Measurements from ENCODE around the gene GDPD4. TPM values are rescaled to one million over a fixed set of nuclear protein-coding genes. Genes with fewer than 3 reads are reported as not detected.

The GDPD4 gene
- total RNA-seq, 1 donor from 2014 or later, result not detected

DNA sequence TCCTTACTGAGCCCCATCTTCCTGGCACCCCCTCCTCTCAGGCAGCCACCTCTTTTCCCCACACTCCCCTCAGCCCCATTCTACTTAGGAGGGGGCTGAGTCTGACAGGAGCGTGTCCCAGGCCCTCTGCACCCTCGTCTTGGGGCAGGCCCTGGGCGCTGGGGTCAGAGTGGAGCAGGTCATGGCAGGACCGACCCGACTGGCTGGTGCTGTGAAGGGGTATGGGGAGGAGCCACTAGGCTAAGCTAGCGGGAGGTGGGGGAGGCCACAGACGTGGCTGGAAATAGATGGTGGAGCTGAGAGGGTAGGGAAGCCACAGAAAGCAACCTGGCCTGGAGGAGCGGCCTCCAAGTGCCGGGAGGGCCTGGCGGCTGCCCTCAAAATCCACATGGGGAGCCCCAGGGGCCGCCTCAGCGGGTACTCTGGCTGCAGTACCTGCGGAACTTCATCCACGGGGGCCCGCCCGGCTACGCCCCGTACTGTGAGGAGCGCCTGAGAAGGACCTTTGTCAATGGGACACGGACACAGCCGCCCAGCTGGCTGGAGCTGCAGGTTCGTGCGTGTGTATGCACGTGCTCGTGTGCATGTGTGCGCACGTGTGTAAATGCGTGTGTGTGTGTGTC lies 111.8 kb downstream of the GDPD4 start:
- Mint-ChIP-seq H3K9me3 (ENCODE audit: unreplicated experiment) (no peaks in the 10 kb centered on the region), H3K4me1 (ENCODE audit: low read depth, unreplicated experiment) (peaks cover 5% of the 10 kb centered on the region), H3K27me3 (ENCODE audit: unreplicated experiment) (peaks cover 6% of the 10 kb centered on the region), H3K27ac (ENCODE audit: unreplicated experiment) (no peak overlapping the region), H3K36me3 (ENCODE audit: unreplicated experiment) (no peaks in the 10 kb centered on the region), H3K4me3 (ENCODE audit: unreplicated experiment) (no peak overlapping the region)
- TF ChIP-seq, protein P1, sequence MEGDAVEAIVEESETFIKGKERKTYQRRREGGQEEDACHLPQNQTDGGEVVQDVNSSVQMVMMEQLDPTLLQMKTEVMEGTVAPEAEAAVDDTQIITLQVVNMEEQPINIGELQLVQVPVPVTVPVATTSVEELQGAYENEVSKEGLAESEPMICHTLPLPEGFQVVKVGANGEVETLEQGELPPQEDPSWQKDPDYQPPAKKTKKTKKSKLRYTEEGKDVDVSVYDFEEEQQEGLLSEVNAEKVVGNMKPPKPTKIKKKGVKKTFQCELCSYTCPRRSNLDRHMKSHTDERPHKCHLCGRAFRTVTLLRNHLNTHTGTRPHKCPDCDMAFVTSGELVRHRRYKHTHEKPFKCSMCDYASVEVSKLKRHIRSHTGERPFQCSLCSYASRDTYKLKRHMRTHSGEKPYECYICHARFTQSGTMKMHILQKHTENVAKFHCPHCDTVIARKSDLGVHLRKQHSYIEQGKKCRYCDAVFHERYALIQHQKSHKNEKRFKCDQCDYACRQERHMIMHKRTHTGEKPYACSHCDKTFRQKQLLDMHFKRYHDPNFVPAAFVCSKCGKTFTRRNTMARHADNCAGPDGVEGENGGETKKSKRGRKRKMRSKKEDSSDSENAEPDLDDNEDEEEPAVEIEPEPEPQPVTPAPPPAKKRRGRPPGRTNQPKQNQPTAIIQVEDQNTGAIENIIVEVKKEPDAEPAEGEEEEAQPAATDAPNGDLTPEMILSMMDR (IDR thresholded peaks at IDR 0.05; ENCODE audit: partially characterized antibody, unreplicated experiment), result no peak
- DNase-seq, result no peak

DNA sequence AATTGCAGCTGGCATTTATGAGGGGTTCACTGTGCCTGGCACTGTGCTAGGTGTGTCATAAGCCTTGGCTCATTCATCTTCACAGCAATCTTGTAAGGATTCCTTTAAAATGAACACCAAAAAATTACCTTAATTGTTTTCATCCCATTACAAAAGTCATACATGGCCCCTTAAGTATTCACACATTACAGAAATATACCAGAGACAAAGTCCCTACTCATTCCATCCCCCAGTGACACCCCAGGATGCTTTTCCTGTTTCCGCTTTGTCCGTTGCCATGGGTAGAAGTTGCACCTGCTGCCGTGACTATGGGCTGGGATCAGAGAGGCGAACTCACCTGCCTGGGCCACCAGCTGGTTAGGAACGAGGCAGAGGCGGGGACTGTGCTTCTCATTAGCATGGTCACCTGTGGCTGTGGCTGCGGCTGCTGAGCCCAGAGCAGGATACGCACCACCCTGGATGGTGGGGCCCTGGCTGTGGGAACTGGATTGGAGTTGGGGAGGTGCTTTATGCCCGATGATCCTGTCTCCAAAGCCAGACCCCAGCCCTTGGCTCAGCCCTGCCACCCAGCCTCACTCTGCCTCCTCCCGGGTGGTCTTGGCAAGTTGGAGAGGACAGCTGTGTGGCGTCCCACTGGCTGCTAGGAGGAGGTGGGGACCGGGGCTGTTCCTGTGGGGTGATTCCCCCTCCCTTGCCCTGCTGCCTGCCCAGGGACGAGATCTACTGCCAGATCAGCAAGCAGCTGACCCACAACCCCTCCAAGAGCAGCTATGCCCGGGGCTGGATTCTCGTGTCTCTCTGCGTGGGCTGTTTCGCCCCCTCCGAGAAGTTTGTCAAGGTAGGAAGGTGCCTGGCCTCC lies 112.6 kb downstream of the GDPD4 start:
- no peak for DNase-seq
- H3K9me3 Mint-ChIP-seq (ENCODE audit: unreplicated experiment), result no peaks in the 10 kb centered on the region
- peaks cover 3% of the 10 kb centered on the region for H3K4me1 Mint-ChIP-seq (ENCODE audit: low read depth, unreplicated experiment)
- H3K27ac Mint-ChIP-seq (ENCODE audit: unreplicated experiment), result no peak overlapping the region
- no peaks in the 10 kb centered on the region for H3K36me3 Mint-ChIP-seq (ENCODE audit: unreplicated experiment)
- TF ChIP-seq, protein P1 (IDR thresholded peaks at IDR 0.05; ENCODE audit: partially characterized antibody, unreplicated experiment), result peak; percentile 42
- no peak overlapping the region for H3K4me3 Mint-ChIP-seq (ENCODE audit: unreplicated experiment)
- H3K27me3 Mint-ChIP-seq (ENCODE audit: unreplicated experiment), result peaks cover 6% of the 10 kb centered on the region

DNA sequence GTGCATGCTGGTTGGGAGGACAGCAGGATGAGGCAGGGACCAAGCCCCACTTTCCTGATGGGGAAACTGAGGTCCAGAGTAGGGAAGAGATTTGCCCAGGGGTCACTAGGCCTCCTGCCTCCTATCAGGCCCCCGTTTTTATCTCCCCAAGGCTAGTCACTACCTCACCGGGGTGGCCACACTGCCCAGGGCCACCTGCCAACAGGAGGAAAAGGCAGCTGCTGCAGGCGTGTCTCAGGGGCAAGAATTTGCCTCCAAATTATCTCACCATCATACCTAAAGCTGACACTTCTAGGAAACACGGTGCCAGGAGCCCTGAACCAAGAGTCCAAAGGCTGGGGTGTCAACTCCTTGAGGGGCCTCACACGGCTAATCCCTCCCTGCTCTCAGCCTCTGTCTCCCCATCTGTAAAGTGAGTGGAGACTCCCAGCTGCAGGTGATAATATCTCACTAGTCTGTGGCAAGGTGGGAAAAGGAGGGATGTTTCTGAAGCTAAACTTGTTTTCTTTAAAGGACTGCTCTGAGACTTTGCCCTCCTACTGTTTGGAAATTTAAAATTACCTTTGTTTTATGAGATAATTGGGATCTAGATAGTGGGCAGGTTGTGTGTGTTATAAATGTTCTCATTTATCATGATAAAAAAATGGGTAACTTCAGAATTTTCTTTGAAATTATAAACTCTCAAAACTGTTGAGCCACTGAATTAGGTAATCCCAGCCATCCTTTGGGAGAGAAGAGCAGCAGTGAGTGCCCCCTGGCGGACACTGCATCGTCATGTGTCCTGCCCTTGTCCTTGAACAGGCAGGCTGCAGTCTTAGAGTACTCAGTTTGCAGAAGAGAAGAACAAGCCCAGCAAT lies 113.5 kb downstream of the GDPD4 start:
- no peak overlapping the region for H3K27ac Mint-ChIP-seq (ENCODE audit: unreplicated experiment)
- peaks cover 6% of the 10 kb centered on the region for H3K27me3 Mint-ChIP-seq (ENCODE audit: unreplicated experiment)
- no peaks in the 10 kb centered on the region for H3K36me3 Mint-ChIP-seq (ENCODE audit: unreplicated experiment)
- DNase-seq, result peak; percentile 87
- no peak overlapping the region for H3K4me3 Mint-ChIP-seq (ENCODE audit: unreplicated experiment)
- peaks cover 3% of the 10 kb centered on the region for H3K4me1 Mint-ChIP-seq (ENCODE audit: low read depth, unreplicated experiment)
- TF ChIP-seq, protein P1 (IDR thresholded peaks at IDR 0.05; ENCODE audit: partially characterized antibody, unreplicated experiment), result peak; percentile 89
- no peaks in the 10 kb centered on the region for H3K9me3 Mint-ChIP-seq (ENCODE audit: unreplicated experiment)

DNA sequence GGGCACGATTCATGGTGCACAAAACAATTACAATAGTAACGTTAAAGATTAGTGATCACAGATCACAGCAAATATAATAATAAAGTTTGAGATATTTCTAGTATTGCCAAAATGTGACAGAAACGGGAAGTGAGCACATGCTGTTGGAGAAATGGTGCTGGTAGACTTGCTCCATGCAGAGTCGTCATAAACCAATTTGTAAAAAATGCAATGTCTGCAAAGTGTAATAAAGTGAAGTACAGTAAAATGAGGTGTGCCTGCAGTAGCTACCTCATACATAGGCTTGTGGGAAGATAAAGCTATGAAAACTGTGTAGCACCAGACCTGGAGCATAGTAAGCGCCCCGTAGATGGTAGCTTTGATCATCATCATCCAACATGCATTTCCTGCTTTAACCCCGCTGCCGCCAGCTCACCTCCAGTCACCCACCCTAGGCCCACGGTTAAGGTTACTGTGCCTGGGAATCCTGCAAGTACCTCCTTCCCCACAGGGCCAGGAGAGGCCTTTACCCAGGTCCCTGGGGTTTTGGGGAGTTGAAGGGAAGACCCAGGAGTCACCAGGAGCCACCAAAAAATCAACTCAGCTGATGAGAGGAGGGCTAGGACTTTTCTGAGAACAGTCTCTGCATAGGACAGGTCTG lies 114.3 kb downstream of the GDPD4 start:
- H3K9me3 Mint-ChIP-seq (ENCODE audit: unreplicated experiment), result no peaks in the 10 kb centered on the region
- TF ChIP-seq, protein P1 (IDR thresholded peaks at IDR 0.05; ENCODE audit: partially characterized antibody, unreplicated experiment), result no peak

More for the DNA sequence above, 114.3 kb downstream of the GDPD4 start:
- peaks cover 3% of the 10 kb centered on the region for H3K4me1 Mint-ChIP-seq (ENCODE audit: low read depth, unreplicated experiment)
- H3K36me3 Mint-ChIP-seq (ENCODE audit: unreplicated experiment), result no peaks in the 10 kb centered on the region
- no peak for DNase-seq
- H3K27me3 Mint-ChIP-seq (ENCODE audit: unreplicated experiment), result peaks cover 6% of the 10 kb centered on the region
- H3K27ac Mint-ChIP-seq (ENCODE audit: unreplicated experiment), result no peak overlapping the region
- H3K4me3 Mint-ChIP-seq (ENCODE audit: unreplicated experiment), result no peak overlapping the region
